Skin of body (tissue), 2 donors: Measurements from ENCODE around the gene ATP11B. TPM values are rescaled to one million over a fixed set of nuclear protein-coding genes. Genes with fewer than 3 reads are reported as not detected.

ENCODE experiments used
- DNase-seq: peaks from one replicate; lab custom pipeline; 2025; lab: John Stamatoyannopoulos, UW
- total RNA-seq: library from RNA; depleted of rRNA; stranded (reverse); fragments of >200 nt; gene quantifications from one replicate; pipeline ENCODE4 v1.2.3, GENCODE V29; 2014

The ATP11B gene
- total RNA-seq, 1 donor from 2014 or later = 112 TPM

GRCh38 chr3:182909318-182910040, 116.2 kb downstream of the ATP11B start:
- DNase-seq = no peak

DNA sequence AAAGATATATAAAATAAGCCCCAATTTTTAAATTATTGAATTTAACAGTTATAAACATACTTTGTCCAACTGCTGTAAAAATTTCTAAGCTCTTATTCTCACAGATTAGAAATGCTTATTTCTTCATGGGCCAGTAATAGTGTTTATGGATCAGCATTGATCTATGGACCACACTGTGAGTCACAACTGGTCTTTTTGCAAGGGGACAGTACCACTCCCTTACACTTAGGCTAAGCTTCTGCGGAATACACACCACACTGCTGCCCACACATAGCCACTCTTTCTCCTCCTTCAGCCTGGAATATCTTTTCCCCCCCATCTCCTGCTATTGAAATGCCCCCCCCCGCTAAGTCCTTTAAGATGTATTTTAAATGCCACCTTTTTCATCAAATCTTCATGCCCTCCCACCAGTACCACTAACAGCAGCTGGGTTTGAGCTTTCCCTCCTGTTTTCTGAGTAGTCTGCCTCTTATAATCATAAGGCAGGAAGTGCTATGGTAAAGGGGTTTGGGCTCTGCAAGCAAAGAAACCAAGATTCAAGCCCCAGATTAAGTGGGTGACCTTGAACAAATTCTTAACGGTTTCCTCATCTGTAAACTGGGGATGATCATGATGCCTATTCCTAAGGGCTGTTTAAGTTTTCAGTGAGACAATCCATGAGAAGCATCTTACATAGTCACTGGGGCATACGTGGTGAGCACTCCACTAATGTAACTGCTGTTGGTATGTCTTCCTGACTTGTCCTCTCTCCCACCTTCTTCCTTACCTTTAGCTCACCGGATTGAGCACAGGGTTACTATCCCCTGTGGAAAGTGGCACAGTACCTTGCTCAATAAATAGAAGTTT, 117.9 kb downstream of the ATP11B start:
- no peak for DNase-seq

- DNase-seq = no peak
Observed at GRCh38 chr3:182911782-182912111, 118.4 kb downstream of the ATP11B start.

GRCh38 chr3:182912474-182912873, 119.2 kb downstream of the ATP11B start:
- DNase-seq = no peak

DNA sequence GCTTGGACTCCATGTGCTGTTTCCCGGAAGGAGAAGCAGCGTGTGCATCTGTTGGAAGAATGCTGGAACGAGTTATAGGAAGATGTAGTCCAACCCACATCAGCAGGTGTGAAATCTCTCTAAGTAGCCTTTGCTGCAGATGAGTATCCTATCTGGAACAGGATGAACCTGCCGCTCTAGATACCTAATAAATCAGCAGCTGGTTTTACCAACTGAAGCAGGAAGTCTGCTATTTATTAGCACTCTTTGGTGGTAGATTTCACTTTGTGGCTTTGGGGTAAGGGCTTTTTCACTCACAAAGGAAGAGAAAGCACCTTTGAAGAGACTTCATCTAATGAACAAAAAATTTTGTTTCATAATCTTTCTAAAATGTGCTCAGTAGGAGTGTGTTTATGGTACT, 120.6 kb downstream of the ATP11B start:
- no peak for DNase-seq

GRCh38 chr3:182914341-182914740, 121.0 kb downstream of the ATP11B start:
- no peak for DNase-seq

GRCh38 chr3:182917134-182917533, 123.8 kb downstream of the ATP11B start:
- DNase-seq = no peak

GRCh38 chr3:182919866-182920357, 126.6 kb downstream of the ATP11B start:
- DNase-seq = no peak

GRCh38 chr3:182920515-182921084, 127.3 kb downstream of the ATP11B start:
- no peak for DNase-seq

- no peak for DNase-seq
Observed at GRCh38 chr3:182921665-182922355, 128.5 kb downstream of the ATP11B start.

DNA sequence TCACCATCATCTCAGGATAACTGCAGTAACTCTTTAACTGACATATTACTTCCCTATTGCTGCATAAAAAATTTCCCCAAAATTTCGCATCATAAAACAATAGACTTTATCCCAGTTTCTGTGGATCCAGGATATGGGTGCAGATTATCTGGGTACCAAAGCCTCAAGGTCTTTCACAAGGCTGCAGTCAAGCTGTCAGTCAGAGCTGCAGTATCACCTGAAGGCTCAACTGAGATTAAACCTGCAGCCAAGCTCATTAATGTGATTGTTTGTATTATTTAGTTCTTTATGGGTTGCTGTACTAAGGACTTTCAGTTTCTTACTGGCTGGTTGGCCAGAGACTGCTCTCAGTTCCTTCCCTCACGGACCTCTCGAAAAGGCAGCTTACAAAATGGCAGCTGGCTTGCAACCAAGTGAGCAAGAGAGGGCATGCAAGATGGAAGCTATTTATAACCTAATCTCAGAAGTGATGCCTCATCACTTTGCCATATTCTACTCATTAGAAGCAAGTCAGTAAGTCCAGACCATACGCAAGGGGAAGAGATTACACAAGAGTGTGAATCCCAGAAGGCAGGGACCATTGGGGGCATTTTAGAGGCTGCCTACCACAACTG, 132.1 kb downstream of the ATP11B start:
- no peak for DNase-seq

DNA sequence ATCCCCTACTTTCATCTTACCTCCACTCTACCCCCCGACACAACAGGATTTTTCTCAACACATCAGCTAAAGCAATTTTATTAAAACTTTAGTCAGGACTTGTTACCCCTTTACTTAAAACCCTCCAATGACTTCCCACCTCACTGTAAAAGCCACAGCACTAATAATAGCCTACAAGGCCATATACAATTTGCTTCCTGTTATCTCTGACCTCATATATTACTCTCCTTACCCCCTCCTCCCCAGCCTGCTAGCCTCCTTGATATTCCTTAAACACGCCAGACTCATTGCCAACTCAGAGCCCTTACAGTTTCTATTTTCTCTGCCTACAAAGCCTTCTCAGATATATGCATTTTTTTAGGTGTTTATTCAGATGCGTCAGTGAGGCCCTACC, 132.6 kb downstream of the ATP11B start:
- no peak for DNase-seq

GRCh38 chr3:182935803-182936202, 142.5 kb downstream of the ATP11B start:
- no peak for DNase-seq

DNA sequence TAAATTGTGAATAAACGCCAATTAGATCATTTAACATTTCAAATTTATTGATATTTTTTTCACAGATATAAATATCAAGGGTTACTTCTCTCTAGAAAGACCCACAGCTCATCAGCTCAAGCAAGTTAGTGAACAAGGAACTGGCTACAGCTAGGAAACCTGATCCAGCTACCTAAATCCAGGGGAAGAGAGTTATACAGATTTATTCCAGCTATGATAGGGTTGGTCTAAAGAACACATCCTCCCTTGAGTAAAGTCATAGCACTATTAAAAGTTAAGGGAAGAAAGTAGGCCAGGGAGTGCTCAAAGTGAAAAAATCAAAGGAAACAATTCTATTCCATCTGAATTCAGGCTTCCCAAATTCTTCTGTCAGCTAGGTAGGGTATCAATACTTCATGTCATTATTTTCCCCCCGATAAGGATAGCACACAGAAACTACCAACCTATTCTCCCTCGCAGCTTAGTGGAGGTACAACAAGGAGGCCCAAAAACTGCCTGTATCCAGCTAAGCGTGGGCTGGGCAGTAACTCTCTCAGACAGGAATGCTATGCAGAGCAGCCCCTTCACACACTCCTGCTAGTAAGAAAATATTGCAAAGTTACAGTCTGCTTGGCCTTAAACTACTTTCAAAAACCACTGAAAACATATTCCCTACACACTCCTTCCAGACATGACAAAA, 143.1 kb downstream of the ATP11B start:
- DNase-seq = no peak

DNA sequence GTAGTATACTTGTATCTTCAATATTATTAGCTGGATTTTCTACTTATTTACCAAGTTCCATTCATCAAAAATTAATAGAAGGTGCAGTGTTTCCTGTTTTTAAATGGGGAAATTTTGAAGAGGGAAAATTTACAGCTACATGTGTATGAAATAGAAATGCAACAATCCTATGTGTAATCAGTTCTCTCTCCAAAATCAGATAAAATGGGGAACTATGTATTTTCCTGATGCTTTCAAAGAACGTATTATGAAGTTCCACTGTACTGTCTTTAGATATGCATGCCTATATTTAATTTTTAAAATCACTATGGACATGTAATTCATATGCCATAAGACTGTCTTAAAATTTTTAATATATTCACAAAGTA, 143.6 kb downstream of the ATP11B start:
- no peak for DNase-seq

GRCh38 chr3:182937293-182938051, 144.2 kb downstream of the ATP11B start:
- DNase-seq = no peak

GRCh38 chr3:182940266-182940808, 147.0 kb downstream of the ATP11B start:
- no peak for DNase-seq

GRCh38 chr3:182941719-182942118, 148.4 kb downstream of the ATP11B start:
- no peak for DNase-seq

DNA sequence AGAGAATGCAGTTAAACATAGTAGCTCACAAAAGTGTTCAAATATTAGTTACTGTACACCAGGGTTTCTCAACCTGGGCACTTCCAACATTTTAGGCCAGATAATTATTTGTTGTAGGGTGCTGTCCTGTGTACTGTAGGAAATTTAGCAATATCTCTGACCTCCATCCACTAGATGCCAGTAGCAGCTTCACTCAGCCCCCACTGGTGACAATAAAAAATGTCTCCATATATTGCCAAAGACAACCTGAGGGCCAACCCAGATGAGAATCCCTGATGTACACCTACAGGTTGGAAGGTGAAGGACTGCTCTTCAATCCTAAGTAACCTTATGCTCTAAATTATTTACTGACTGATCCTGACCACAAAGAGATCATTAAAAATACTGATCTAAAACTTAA, 154.6 kb downstream of the ATP11B start:
- no peak for DNase-seq

DNA sequence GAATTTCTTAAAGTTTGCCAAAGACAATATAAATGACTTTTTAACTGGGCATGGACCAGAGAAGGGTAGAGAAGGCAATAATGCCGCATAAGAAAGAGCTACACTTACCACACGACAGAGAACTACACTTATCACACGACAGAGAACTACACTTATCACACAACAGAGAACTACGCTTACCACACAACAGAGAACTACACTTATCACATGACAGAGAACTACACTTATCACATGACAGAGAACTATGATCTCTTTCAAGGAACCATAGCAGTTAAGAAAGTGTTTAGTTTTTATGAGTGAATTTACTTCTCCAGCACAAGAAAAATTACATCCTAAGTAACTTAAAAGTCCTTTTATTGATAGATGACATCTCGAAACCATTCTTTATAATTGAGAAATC, 155.0 kb downstream of the ATP11B start:
- no peak for DNase-seq
